Suprapubic skin (tissue), 4 donors: ENCODE measurements around the gene KREMEN1. TPM values are rescaled to one million over a fixed set of nuclear protein-coding genes. Genes with fewer than 3 reads are reported as not detected.

ENCODE experiments used
- DNase-seq, 2 donors: peaks; one replicate each; pipeline ENCODE4 v3.0.0-alpha.2; 2019; ENCODE audit warnings: low spot score in 2 of 2
- H3K27ac ChIP-seq: fragments of 200-600 bp; sonication (generic); one replicate; pipeline ENCODE4 v1.5.1; 2019
- H3K27me3 ChIP-seq: fragments of 200-600 bp; sonication (generic); one replicate; pipeline ENCODE4 v1.5.1; 2019
- H3K36me3 ChIP-seq: fragments of 200-600 bp; sonication (generic); one replicate; pipeline ENCODE4 v1.5.1; 2019
- H3K4me1 ChIP-seq: fragments of 200-600 bp; sonication (generic); one replicate; pipeline ENCODE4 v1.5.1; 2019
- H3K4me3 ChIP-seq: fragments of 200-600 bp; sonication (generic); one replicate; pipeline ENCODE4 v1.5.1; 2019; ENCODE audit warnings: mild to moderate bottlenecking
- H3K9me3 ChIP-seq: fragments of 200-600 bp; sonication (generic); one replicate; pipeline ENCODE4 v1.5.1; 2019
- CTCF ChIP-seq, 2 donors: fragments of 200-600 bp in 1 of 2; fragments of 450-650 bp in 1 of 2; sonication (generic) in 1 of 2; IDR thresholded peaks; one replicate each; pipeline ENCODE4 v1.5.1; 2016 to 2019; ENCODE audit warnings: antibody characterized with exemption in 2 of 2, mild to moderate bottlenecking in 1 of 2, moderate library complexity in 1 of 2
- EP300 ChIP-seq: sonication (generic); formaldehyde crosslinking; IDR thresholded peaks from one replicate; pipeline ENCODE4 v1.6.1; 2017; ENCODE audit warnings: antibody characterized with exemption
- POLR2A ChIP-seq, 2 donors: fragments of 450-650 bp; IDR thresholded peaks; one replicate each; pipeline ENCODE4 v1.6.1; 2017; ENCODE audit warnings: antibody characterized with exemption in 2 of 2, mild to moderate bottlenecking in 2 of 2, moderate library complexity in 2 of 2
- POLR2AphosphoS5 ChIP-seq, 3 donors: sonication (generic); formaldehyde crosslinking; IDR thresholded peaks; one replicate each; pipeline ENCODE4 v1.6.1; 2017; ENCODE audit warnings: antibody characterized with exemption in 3 of 3
- WGBS: methylation state at CpG from one replicate; pipeline ENCODE4 v1.1.5; 2018; 5-methylcytosine and 5-hydroxymethylcytosine counted together
- total RNA-seq, 4 donors: library from RNA; depleted of rRNA; stranded (reverse); fragments of >200 nt; gene quantifications; one replicate each; pipeline ENCODE4 v1.1.0, GENCODE V29; 2016

KREMEN1 gene
- total RNA-seq, 4 donors from 2014 or later = 51.6 to 71.1 (median 60.9) TPM

GRCh38 chr22:29195118-29195963, 122.5 kb downstream of the KREMEN1 start:
- no peaks in the 10 kb centered on the region for H3K27me3 ChIP-seq
- no peaks in the 10 kb centered on the region for H3K9me3 ChIP-seq
- H3K4me1 ChIP-seq = no peaks in the 10 kb centered on the region
- no peaks in the 10 kb centered on the region for H3K36me3 ChIP-seq
- TF ChIP-seq CTCF (IDR thresholded peaks at IDR 0.05) = no peak
- TF ChIP-seq EP300 = no peak
- TF ChIP-seq POLR2A (IDR thresholded peaks at IDR 0.05) = no peak
- H3K4me3 ChIP-seq = no peak overlapping the region
- 76% methylated on average over 7 of the region's 8 CpGs for WGBS
- H3K27ac ChIP-seq = no peak overlapping the region
- no peak for DNase-seq

- Histone ChIP-seq H3K27ac (no peak overlapping the region), H3K27me3 (no peaks in the 10 kb centered on the region), H3K4me3 (no peak overlapping the region), H3K36me3 (no peaks in the 10 kb centered on the region), H3K4me1 (no peaks in the 10 kb centered on the region), H3K9me3 (no peaks in the 10 kb centered on the region)
- no peak for DNase-seq
- WGBS = 75% methylated on average over 4 of the region's 10 CpGs
- TF ChIP-seq CTCF (IDR thresholded peaks at IDR 0.05) = no peak
- no peak for TF ChIP-seq POLR2AphosphoS5 (IDR thresholded peaks at IDR 0.05)
- TF ChIP-seq POLR2A (IDR thresholded peaks at IDR 0.05) = no peak
- no peak for TF ChIP-seq EP300
These were observed 123.3 kb downstream of the KREMEN1 start for GRCh38 chr22:29195964-29196666.

- no peak overlapping the region for H3K27ac ChIP-seq
- no peaks in the 10 kb centered on the region for H3K27me3 ChIP-seq
- WGBS = 96% methylated on average over 3 of the region's 3 CpGs
- no peak for DNase-seq
- H3K9me3 ChIP-seq = no peaks in the 10 kb centered on the region
- H3K4me3 ChIP-seq = no peak overlapping the region
- no peak for TF ChIP-seq CTCF (IDR thresholded peaks at IDR 0.05)
- no peak for TF ChIP-seq POLR2A (IDR thresholded peaks at IDR 0.05)
- TF ChIP-seq POLR2AphosphoS5 (IDR thresholded peaks at IDR 0.05) = no peak
- TF ChIP-seq EP300 = no peak
- H3K36me3 ChIP-seq = no peaks in the 10 kb centered on the region
- peaks cover under 1% of the 10 kb centered on the region for H3K4me1 ChIP-seq
These were observed 124.3 kb downstream of the KREMEN1 start for GRCh38 chr22:29197096-29197495.

GRCh38 chr22:29198240-29198639, 125.4 kb downstream of the KREMEN1 start:
- WGBS = 92% methylated on average over 5 of the region's 5 CpGs
- no peak for TF ChIP-seq POLR2A (IDR thresholded peaks at IDR 0.05)
- no peak for TF ChIP-seq POLR2AphosphoS5 (IDR thresholded peaks at IDR 0.05)
- TF ChIP-seq EP300 = no peak
- TF ChIP-seq CTCF (IDR thresholded peaks at IDR 0.05) = no peak
- H3K36me3 ChIP-seq = no peaks in the 10 kb centered on the region
- H3K4me3 ChIP-seq = no peak overlapping the region
- peaks cover 12% of the 10 kb centered on the region for H3K4me1 ChIP-seq
- H3K27ac ChIP-seq = no peak overlapping the region
- no peaks in the 10 kb centered on the region for H3K27me3 ChIP-seq
- H3K9me3 ChIP-seq = no peaks in the 10 kb centered on the region
- no peak for DNase-seq

- no peak for DNase-seq
- H3K4me1 ChIP-seq = peaks cover 15% of the 10 kb centered on the region
- no peaks in the 10 kb centered on the region for H3K27me3 ChIP-seq
- H3K9me3 ChIP-seq = no peaks in the 10 kb centered on the region
- H3K27ac ChIP-seq = no peak overlapping the region
- no peak overlapping the region for H3K4me3 ChIP-seq
- WGBS = 79% methylated on average over 8 of the region's 8 CpGs
- TF ChIP-seq POLR2AphosphoS5 (IDR thresholded peaks at IDR 0.05) (no peak), EP300 (no peak), POLR2A (IDR thresholded peaks at IDR 0.05) (no peak), CTCF (IDR thresholded peaks at IDR 0.05) (no peak)
- no peaks in the 10 kb centered on the region for H3K36me3 ChIP-seq
These were observed 127.0 kb downstream of the KREMEN1 start for GRCh38 chr22:29199702-29200400.
